SK-N-SH treated with all-trans-retinoic acid at 6 μM for 48 hours (cell line): ENCODE results near the gene ADARB2.

Experiments
- ATAC-seq: fragments of 200-7000 bp; cut with Tn5 transposase; 3 replicates; pipeline ENCODE4 v1.9.1; 2020; ENCODE audit warnings: mild to moderate bottlenecking, moderate library complexity
- ARNTL ChIP-seq: fragments of 450-650 bp; formaldehyde crosslinking; IDR thresholded peaks from 2 replicates; pipeline ENCODE4 v1.5.0; 2020; ENCODE audit warnings: low read depth, mild to moderate bottlenecking, moderate library complexity, borderline replicate concordance
- BACH2 ChIP-seq: fragments of 250-450 bp; sonication (Bioruptor Pico); IDR thresholded peaks from 2 replicates; pipeline ENCODE4 v1.9.0; 2021; ENCODE audit warnings: mild to moderate bottlenecking, borderline replicate concordance
- CREB5 ChIP-seq: fragments of 250-450 bp; sonication (Bioruptor Pico); IDR thresholded peaks from 2 replicates; pipeline ENCODE4 v1.5.1; 2020; ENCODE audit warnings: low read depth, mild to moderate bottlenecking, moderate library complexity
- CSDC2 ChIP-seq: fragments of 250-450 bp; sonication (Bioruptor Pico); IDR thresholded peaks from 2 replicates; pipeline ENCODE4 v1.5.0; 2020; ENCODE audit warnings: mild to moderate bottlenecking, moderate library complexity
- ESRRG ChIP-seq: fragments of 250-450 bp; sonication (Bioruptor Pico); IDR thresholded peaks from 2 replicates; pipeline ENCODE4 v1.6.1; 2021; ENCODE audit warnings: mild to moderate bottlenecking
- GLIS3 ChIP-seq: fragments of 250-450 bp; sonication (Bioruptor Pico); IDR thresholded peaks from 2 replicates; pipeline ENCODE4 v1.5.0; 2020; ENCODE audit warnings: mild to moderate bottlenecking, moderate library complexity
- OSR1 ChIP-seq: fragments of 250-450 bp; sonication (Bioruptor Pico); IDR thresholded peaks from 2 replicates; pipeline ENCODE4 v1.8.0; 2022; ENCODE audit warnings: moderate library complexity, mild to moderate bottlenecking, inconsistent platforms
- POU6F1 ChIP-seq: fragments of 250-450 bp; sonication (Bioruptor Pico); IDR thresholded peaks from 2 replicates; pipeline ENCODE4 v1.8.0; 2021; ENCODE audit warnings: low read depth, mild to moderate bottlenecking, moderate library complexity, borderline replicate concordance
- RARB ChIP-seq: fragments of 250-450 bp; sonication (Bioruptor Pico); IDR thresholded peaks from 2 replicates; pipeline ENCODE4 v1.8.0; 2021; ENCODE audit warnings: mild to moderate bottlenecking, moderate library complexity
- SNAI2 ChIP-seq: fragments of 250-450 bp; sonication (Bioruptor Pico); IDR thresholded peaks from 2 replicates; pipeline ENCODE4 v1.5.0; 2020; ENCODE audit warnings: mild to moderate bottlenecking, moderate library complexity
- TCF4 ChIP-seq: fragments of 250-450 bp; sonication (Bioruptor Pico); IDR thresholded peaks from 2 replicates; pipeline ENCODE4 v1.8.0; 2021; ENCODE audit warnings: mild to moderate bottlenecking, moderate library complexity, borderline replicate concordance
- TOX ChIP-seq: fragments of 250-450 bp; sonication (Bioruptor Pico); IDR thresholded peaks from 2 replicates; pipeline ENCODE4 v1.8.0; 2021; ENCODE audit warnings: mild to moderate bottlenecking, moderate library complexity, borderline replicate concordance
- TSHZ2 ChIP-seq: fragments of 250-450 bp; sonication (Bioruptor Pico); IDR thresholded peaks from 2 replicates; pipeline ENCODE4 v1.5.0; 2020; ENCODE audit warnings: mild to moderate bottlenecking, moderate library complexity
- ZC3H10 ChIP-seq: fragments of 250-450 bp; sonication (Bioruptor Pico); IDR thresholded peaks from 2 replicates; pipeline ENCODE4 v1.5.1; 2021; ENCODE audit warnings: mild to moderate bottlenecking, moderate library complexity
- ZFP3 ChIP-seq: fragments of 250-450 bp; sonication (Bioruptor Pico); IDR thresholded peaks from 2 replicates; pipeline ENCODE4 v1.5.0; 2020; ENCODE audit warnings: mild to moderate bottlenecking, moderate library complexity
- ZNF565 ChIP-seq: fragments of 450-650 bp; formaldehyde crosslinking; conservative IDR thresholded peaks from 2 replicates; pipeline ENCODE4 v1.5.0; 2020; ENCODE audit warnings: low read depth, mild to moderate bottlenecking, moderate library complexity
- ZNF70 ChIP-seq: fragments of 450-650 bp; formaldehyde crosslinking; IDR thresholded peaks from 2 replicates; pipeline ENCODE4 v1.5.0; 2020; ENCODE audit warnings: mild to moderate bottlenecking, moderate library complexity
- ZNF8 ChIP-seq: fragments of 450-650 bp; formaldehyde crosslinking; IDR thresholded peaks from 2 replicates; pipeline ENCODE4 v1.5.0; 2020; ENCODE audit warnings: mild to moderate bottlenecking, moderate library complexity
- TF ChIP-seq, protein P1 (sequence below): fragments of 250-450 bp; sonication (Bioruptor Pico); IDR thresholded peaks from 2 replicates; pipeline ENCODE4 v1.5.1; 2021; ENCODE audit warnings: mild to moderate bottlenecking, moderate library complexity
- TF ChIP-seq, protein P2 (sequence below): fragments of 250-450 bp; sonication (Bioruptor Pico); IDR thresholded peaks from 2 replicates; pipeline ENCODE4 v1.8.0; 2020; ENCODE audit warnings: mild to moderate bottlenecking, moderate library complexity, borderline replicate concordance

Gene ADARB2

DNA sequence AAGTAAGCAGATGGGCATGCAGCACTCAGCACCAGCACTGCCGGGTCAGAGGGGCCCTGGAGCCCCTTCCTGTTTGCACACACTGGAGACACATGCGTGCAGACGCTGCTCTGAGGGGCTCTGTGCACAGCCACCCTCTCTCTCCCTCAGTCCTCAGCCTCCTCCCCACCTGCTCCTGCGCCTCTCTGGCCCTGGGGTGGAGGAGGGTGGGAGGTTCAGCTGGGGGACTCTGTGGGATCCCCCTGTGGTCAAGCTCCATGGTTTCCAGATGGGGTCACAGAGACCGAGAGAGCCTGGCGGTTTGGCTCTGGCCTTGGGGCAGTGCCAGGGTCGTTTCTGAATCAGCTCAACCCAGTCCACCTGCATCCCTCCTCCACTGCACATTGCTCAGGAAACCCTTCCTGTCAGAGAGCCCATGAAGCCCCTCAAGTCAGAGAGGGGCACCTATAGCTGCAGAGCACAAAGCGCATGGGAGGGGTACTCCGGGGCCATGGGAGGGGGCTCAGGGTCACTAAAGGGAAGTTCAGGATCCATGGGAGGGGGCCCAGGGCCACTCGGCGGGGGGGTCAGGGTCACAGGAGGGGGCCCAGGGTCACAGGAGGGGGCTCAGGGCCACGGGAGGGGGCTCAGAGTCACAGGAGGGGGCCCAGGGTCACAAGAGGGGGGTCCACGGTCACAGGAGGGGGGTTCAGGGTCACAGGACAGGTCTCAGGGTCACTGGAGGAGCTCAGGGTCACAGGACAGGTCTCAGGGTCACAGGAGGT, 161.7 kb downstream of the ADARB2 start:
- TF ChIP-seq ZNF70 (CRISPR knock-in tag) (no peak), ZNF565 (CRISPR knock-in tag) (no peak), ARNTL (CRISPR knock-in tag) (no peak), BACH2 (CRISPR knock-in tag) (no peak), ESRRG (no peak), SNAI2 (CRISPR knock-in tag) (no peak), CSDC2 (CRISPR knock-in tag) (no peak), CREB5 (no peak), TCF4 (no peak), OSR1 (CRISPR knock-in tag) (no peak), TOX (no peak), GLIS3 (CRISPR knock-in tag) (no peak), ZC3H10 (CRISPR knock-in tag) (no peak), POU6F1 (no peak), ZNF8 (CRISPR knock-in tag) (no peak), TSHZ2 (CRISPR knock-in tag) (no peak)
- TF ChIP-seq, protein P1, sequence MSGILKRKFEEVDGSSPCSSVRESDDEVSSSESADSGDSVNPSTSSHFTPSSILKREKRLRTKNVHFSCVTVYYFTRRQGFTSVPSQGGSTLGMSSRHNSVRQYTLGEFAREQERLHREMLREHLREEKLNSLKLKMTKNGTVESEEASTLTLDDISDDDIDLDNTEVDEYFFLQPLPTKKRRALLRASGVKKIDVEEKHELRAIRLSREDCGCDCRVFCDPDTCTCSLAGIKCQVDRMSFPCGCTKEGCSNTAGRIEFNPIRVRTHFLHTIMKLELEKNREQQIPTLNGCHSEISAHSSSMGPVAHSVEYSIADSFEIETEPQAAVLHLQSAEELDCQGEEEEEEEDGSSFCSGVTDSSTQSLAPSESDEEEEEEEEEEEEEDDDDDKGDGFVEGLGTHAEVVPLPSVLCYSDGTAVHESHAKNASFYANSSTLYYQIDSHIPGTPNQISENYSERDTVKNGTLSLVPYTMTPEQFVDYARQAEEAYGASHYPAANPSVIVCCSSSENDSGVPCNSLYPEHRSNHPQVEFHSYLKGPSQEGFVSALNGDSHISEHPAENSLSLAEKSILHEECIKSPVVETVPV: no peak
- TF ChIP-seq, protein P2, sequence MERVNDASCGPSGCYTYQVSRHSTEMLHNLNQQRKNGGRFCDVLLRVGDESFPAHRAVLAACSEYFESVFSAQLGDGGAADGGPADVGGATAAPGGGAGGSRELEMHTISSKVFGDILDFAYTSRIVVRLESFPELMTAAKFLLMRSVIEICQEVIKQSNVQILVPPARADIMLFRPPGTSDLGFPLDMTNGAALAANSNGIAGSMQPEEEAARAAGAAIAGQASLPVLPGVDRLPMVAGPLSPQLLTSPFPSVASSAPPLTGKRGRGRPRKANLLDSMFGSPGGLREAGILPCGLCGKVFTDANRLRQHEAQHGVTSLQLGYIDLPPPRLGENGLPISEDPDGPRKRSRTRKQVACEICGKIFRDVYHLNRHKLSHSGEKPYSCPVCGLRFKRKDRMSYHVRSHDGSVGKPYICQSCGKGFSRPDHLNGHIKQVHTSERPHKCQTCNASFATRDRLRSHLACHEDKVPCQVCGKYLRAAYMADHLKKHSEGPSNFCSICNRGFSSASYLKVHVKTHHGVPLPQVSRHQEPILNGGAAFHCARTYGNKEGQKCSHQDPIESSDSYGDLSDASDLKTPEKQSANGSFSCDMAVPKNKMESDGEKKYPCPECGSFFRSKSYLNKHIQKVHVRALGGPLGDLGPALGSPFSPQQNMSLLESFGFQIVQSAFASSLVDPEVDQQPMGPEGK (CRISPR knock-in tag): no peak
- ATAC-seq: no peak

DNA sequence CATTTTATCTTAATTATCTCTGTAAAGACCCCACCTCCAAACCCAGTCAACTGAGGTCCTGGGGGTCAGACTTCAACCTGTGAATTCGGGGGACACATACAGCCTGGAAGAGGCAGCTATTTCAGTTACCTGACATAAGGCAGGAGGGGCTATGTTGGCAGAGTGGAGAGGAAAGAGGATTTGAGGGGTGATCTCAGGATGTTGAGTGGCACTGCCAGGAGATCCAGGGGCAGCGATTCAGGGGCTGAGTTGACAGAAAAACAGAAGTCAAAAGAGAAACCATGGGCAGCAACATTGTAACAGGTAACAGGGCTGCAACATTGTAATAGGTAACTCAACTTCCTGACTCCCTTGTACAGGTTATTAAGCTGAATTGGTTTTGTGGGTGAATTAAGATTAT, 162.6 kb downstream of the ADARB2 start:
- TF ChIP-seq ZFP3 (CRISPR knock-in tag) (no peak), POU6F1 (no peak), RARB (CRISPR knock-in tag) (no peak), ZC3H10 (CRISPR knock-in tag) (no peak), BACH2 (CRISPR knock-in tag) (no peak), ZNF565 (CRISPR knock-in tag) (no peak), ZNF70 (CRISPR knock-in tag) (no peak)
- TF ChIP-seq, protein P2 (CRISPR knock-in tag): no peak
- TF ChIP-seq, protein P1: no peak
- TF ChIP-seq, all 23 proteins: peak for 0
- no peak for ATAC-seq
